T-helper 1 cell treated with Interleukin-12 subunit alpha and Interleukin-12 subunit beta and Interleukin-4 antibody, amounts not matched to agents 30 μg/mL and 1 μg/mL, for 36 hours (primary cell): Measurements from ENCODE around the gene GPR139.

Experiments
- H3K27ac Mint-ChIP-seq: one replicate; pipeline ENCODE4 v1.8.0; 2021; ENCODE audit warnings: mild to moderate bottlenecking, mixed read lengths
- H3K27me3 Mint-ChIP-seq: one replicate; pipeline ENCODE4 v1.8.0; 2021; ENCODE audit warnings: low read depth, mixed read lengths
- H3K36me3 Mint-ChIP-seq: one replicate; pipeline ENCODE4 v1.8.0; 2021; ENCODE audit warnings: low read depth, mixed read lengths
- H3K4me1 Mint-ChIP-seq: one replicate; pipeline ENCODE4 v1.8.0; 2021; ENCODE audit warnings: low read depth, mixed read lengths
- H3K4me3 Mint-ChIP-seq: one replicate; pipeline ENCODE4 v1.8.0; 2021; ENCODE audit warnings: mild to moderate bottlenecking, moderate library complexity, mixed read lengths
- H3K9me3 Mint-ChIP-seq: one replicate; pipeline ENCODE4 v1.8.0; 2021; ENCODE audit warnings: mixed read lengths

GPR139 gene

DNA sequence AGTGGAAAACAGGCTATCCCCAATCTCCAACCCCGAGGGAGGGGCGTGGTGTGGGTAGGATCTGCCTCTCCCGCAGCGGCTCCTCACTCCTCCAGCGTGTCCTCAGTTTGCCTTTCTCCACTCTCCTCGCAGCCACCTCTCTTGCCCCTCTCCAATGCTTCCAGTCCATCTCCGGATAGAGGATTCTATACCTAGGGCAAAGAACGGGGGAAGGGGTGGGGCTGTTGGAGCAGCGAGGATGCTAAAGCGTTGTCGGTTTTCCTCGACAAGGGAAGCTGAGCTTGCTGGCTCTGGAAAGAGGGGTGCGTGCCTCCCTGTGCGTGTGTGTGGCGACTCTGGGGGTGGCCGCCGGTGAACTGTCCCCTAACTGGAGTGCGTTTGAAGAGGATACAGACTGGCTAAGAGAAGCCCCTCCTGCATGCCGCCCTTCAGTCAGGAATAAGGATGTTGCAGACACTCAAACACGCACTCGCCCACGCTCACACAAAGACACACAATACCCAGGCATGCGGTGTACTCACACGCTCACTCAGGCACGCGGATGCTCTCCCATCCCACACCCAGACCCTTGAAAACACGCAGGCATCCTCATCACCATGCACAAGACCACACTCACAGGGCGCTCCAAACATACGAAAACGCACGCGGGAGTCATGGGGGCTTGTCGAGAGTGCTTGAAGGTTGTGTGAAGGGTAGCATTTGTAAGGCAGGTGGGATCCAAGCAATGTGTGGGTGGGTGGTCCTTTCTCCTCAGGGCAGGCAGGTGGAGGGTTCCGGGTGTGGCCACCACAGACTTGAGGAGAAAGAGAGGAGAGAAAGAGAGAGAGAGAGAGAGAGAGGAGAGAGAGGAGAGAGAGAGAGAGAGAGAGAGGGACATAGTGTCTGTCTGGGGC lies 655 bp upstream of the GPR139 start:
- Mint-ChIP-seq H3K4me1 (no peaks in the 10 kb centered on the region), H3K4me3 (no peak overlapping the region), H3K27ac (no peak overlapping the region), H3K36me3 (no peaks in the 10 kb centered on the region), H3K27me3 (peaks cover 33% of the 10 kb centered on the region), H3K9me3 (no peaks in the 10 kb centered on the region)

DNA sequence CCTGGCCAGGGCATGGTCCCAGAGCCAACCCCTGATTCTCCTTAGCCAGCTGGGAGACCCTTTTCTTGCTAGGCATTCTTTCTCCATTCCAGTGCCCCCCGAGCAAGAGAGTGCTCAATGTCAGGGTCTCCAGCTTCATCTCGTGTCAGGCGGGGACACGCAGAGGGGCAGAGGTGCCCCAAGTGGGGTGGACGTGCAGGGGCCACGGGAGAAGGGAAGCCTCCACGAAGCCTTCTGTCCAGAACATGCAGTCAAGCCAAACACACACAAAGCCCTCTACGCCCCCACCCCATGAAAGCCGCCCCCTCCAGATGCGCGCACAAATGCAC lies 852 bp downstream of the GPR139 start:
- Mint-ChIP-seq H3K9me3 (peaks cover 7% of the 10 kb centered on the region), H3K27ac (no peak overlapping the region), H3K4me1 (no peaks in the 10 kb centered on the region), H3K27me3 (peaks cover 33% of the 10 kb centered on the region), H3K4me3 (no peak overlapping the region), H3K36me3 (no peaks in the 10 kb centered on the region)

DNA sequence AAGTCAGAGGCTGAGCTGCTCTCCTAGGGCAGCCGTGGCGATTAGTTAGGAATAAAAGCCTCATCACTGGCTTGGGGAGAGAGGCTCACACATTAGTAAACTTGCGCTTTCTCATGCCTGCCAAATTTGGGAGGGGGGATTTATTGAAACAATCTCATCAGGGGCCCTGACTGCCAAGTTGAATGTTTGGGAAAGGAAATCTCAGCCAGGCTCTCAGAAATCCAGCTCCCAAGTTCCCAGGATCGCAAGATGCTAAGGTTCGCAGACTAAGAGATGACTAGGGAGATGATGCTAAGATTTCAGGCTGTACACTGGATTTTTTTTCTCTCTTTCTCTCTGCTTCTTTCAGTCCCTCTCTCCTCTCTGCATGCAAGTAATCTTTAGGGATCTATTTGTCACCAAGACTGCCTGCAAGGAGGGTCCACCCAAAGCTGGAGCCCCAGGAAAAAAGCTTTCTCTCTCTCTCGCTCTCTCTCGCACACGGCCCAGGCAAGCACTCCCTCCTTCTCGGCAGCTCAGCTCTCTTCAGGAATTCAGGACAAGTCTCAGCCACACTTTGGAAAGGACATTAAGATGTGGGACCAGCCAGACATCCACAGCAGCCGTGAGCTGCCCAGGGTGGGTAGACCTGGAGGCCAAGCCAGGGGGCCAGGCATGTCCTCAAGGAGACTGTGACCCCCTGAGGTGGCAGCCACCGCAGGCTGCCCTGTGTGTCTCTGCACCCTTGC lies 1.4 kb downstream of the GPR139 start:
- Mint-ChIP-seq H3K27ac (no peak overlapping the region), H3K4me1 (no peaks in the 10 kb centered on the region), H3K36me3 (no peaks in the 10 kb centered on the region), H3K4me3 (no peak overlapping the region), H3K9me3 (peaks cover 10% of the 10 kb centered on the region), H3K27me3 (peaks cover 33% of the 10 kb centered on the region)

DNA sequence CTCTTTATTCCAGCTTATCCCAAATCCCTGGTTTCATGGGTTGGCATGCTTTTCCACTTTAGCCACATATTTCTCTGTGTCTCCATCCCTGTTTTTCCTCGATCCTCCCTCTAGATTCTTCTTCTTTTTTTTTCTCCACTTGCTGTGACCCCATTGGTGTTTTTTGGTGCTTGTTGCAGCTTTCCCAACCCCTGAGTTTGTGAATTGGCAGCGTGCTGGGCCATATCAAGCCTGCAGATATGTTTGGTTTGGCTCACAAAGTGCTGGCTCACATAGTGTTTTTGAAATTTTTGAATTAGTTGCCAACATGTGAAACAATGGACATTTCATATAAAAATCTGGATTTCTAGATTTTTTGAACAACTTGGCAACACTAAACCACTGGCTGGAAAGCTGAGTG lies 8.8 kb downstream of the GPR139 start:
- H3K36me3 Mint-ChIP-seq, result no peaks in the 10 kb centered on the region
- H3K27ac Mint-ChIP-seq, result no peak overlapping the region
- H3K9me3 Mint-ChIP-seq, result peaks cover 10% of the 10 kb centered on the region
- no peaks in the 10 kb centered on the region for H3K27me3 Mint-ChIP-seq
- no peaks in the 10 kb centered on the region for H3K4me1 Mint-ChIP-seq
- no peak overlapping the region for H3K4me3 Mint-ChIP-seq

DNA sequence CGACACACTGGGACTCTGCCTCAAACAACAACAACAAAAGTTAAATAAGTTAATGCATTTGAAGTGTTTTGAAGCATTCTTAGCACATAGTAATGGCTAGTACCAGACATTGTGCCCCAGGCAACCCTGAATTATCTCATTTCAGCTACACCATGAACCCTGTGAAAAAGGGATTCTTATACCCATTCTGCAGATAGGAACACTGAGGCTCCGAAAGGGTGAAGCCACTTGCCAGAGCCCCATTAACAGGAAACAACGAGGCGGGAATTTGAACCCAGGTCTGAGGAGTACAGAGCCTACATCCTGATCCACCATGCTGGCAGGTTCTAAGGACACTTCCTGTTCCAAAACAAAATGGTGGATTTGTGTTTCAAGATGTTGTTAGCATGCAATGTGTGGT lies 9.2 kb downstream of the GPR139 start:
- Mint-ChIP-seq H3K36me3 (no peaks in the 10 kb centered on the region), H3K4me1 (no peaks in the 10 kb centered on the region), H3K27me3 (no peaks in the 10 kb centered on the region), H3K4me3 (no peak overlapping the region), H3K9me3 (peaks cover 10% of the 10 kb centered on the region), H3K27ac (no peak overlapping the region)

DNA sequence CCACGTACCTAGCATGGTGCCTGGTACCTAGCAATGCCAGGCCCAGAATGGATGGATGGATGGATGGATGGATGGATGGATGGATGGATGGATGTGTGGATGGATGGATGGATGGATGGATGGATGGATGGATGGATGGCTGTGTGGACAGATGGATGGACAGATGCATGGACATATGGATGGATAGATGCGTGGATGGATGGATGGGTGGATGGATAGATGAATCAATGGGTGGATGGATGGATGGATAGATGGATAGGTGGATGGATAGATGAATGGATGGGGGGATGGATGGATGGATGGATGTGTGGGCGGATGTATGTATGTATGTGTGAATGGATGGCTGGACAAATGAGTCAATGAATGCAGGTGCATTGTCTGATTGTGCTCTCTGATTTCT lies 12.6 kb downstream of the GPR139 start:
- Mint-ChIP-seq H3K4me3 (no peak overlapping the region), H3K27ac (no peak overlapping the region), H3K9me3 (no peaks in the 10 kb centered on the region), H3K36me3 (no peaks in the 10 kb centered on the region), H3K4me1 (no peaks in the 10 kb centered on the region), H3K27me3 (no peaks in the 10 kb centered on the region)

DNA sequence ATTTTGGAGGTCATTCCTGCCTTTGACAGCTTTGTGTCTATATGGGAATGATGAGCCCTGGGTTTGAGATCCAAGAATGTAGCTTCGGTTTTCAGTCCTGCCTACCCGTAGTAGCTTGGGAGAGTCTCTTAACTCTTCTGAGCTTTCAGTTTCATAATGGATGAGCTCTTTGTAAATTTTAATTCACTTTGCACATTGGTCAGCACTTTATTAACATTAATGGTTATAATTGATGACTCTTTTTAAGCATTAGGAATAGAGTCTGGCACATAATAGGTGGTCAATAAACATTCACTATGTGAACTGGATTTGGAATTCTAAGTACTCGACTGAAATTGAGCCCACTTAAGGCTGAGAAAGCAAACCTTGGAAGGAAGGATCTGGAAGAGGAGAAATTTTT lies 17.3 kb downstream of the GPR139 start:
- Mint-ChIP-seq H3K27ac (no peak overlapping the region), H3K4me1 (no peaks in the 10 kb centered on the region), H3K27me3 (no peaks in the 10 kb centered on the region), H3K9me3 (peaks cover 3% of the 10 kb centered on the region), H3K4me3 (no peak overlapping the region), H3K36me3 (no peaks in the 10 kb centered on the region)

DNA sequence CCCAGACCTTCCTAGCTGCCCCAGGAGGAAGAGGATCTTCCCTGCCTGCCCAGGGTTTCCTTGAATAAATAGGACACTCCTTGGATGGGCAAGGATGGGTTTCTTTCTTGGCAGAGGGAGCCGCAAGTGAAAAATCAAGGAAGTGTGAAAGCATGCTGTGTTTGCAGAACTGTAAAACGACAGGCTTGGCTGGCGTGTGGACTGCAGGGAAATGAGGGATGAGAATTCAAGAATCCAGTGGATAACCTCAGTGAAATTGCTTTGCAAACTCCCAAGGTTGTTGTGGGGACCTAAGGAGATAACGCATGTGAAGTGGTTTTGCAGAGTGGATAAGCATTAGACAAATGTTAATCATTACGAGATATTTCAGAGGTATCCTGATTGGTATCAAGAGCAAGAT lies 20.4 kb downstream of the GPR139 start:
- Mint-ChIP-seq H3K36me3 (no peaks in the 10 kb centered on the region), H3K4me1 (no peaks in the 10 kb centered on the region), H3K27ac (no peak overlapping the region), H3K27me3 (no peaks in the 10 kb centered on the region), H3K4me3 (no peak overlapping the region), H3K9me3 (peaks cover 3% of the 10 kb centered on the region)

DNA sequence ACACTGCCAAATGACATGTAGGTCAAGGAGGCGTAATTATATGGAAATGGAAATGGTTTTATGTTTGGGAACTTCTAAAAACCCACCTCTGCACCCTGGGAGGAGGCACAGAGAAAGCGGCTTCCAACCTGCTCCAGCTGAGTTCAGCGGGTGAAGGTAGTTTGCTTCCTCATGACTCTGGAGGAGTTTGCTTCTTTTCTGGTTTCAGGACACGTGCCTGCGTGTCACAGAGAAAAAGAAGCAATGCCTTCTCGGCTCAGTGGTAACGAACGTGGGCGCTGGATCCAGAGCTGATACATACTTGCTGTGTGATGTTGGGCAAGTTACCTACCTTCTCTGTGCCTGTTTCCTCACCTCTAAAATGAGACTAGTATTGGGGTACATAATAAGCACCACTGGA lies 22.1 kb downstream of the GPR139 start:
- Mint-ChIP-seq H3K36me3 (no peaks in the 10 kb centered on the region), H3K27me3 (no peaks in the 10 kb centered on the region)

DNA sequence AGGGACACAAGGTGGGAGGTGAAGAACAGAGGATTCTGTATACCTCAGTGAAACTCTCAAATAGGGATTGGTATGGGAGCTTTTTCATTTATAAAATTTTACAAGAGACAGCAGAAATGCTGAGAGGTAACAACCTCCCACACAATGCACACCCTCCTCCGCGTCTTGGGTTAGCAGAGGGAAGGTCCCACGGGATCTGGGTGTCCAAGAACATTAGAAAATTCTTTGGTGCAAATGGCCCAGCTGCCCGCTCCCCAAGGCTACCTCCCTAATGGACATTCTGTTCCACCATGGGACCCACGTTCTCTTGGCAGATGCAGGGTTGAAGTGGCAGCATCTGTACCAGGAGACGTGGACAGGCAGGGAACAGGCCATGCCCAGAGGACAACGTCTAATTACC lies 22.5 kb downstream of the GPR139 start:
- Mint-ChIP-seq H3K4me1 (no peaks in the 10 kb centered on the region), H3K9me3 (peaks cover 3% of the 10 kb centered on the region), H3K27ac (no peak overlapping the region), H3K27me3 (no peaks in the 10 kb centered on the region), H3K36me3 (no peaks in the 10 kb centered on the region), H3K4me3 (no peak overlapping the region)

More for the DNA sequence above, 22.1 kb downstream of the GPR139 start:
- Mint-ChIP-seq H3K4me3 (no peak overlapping the region), H3K27ac (no peak overlapping the region), H3K9me3 (peaks cover 3% of the 10 kb centered on the region), H3K4me1 (no peaks in the 10 kb centered on the region)

DNA sequence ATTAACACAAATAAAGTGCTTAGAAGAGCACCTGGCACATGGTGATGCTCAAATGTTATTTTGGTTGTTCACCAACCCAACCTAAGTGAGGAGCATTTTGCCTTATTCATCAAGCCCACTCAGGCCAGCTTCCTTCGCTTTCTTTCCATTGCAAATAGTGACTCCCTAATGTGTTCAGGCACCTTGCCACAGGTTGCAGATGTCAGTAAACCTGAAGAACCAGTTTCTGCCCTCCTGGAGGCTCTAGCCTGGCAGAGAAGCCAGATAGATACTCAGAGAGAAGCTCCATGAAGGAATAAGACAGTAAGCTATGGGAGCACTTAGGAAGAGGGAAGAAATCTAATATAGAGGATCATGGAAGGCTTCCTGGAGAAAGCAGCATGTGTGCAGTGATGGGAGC lies 23.9 kb downstream of the GPR139 start:
- no peaks in the 10 kb centered on the region for H3K4me1 Mint-ChIP-seq
- no peaks in the 10 kb centered on the region for H3K36me3 Mint-ChIP-seq
- no peaks in the 10 kb centered on the region for H3K27me3 Mint-ChIP-seq
- H3K27ac Mint-ChIP-seq, result no peak overlapping the region
- peaks cover 3% of the 10 kb centered on the region for H3K9me3 Mint-ChIP-seq
- no peak overlapping the region for H3K4me3 Mint-ChIP-seq

DNA sequence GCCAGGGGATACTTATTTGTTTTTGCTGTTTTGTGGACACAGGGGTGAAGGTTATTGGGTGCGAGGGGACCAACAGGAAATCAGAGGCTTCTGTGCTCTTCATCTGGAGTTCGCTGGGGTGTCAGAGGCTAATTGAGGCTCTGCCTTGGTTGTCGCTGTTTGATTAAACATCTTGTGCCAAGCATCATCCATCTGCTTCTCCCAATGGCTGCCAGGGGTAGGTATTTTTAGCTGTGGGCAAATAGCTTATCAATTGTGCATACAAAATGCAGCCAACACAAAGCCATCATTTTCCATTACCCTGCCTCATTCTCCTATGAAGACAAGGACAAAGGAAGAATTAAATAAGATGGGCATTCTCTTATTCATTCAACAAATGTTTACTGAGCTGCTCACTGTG lies 27.8 kb downstream of the GPR139 start:
- Mint-ChIP-seq H3K27me3 (no peaks in the 10 kb centered on the region), H3K4me3 (no peak overlapping the region), H3K4me1 (no peaks in the 10 kb centered on the region)

DNA sequence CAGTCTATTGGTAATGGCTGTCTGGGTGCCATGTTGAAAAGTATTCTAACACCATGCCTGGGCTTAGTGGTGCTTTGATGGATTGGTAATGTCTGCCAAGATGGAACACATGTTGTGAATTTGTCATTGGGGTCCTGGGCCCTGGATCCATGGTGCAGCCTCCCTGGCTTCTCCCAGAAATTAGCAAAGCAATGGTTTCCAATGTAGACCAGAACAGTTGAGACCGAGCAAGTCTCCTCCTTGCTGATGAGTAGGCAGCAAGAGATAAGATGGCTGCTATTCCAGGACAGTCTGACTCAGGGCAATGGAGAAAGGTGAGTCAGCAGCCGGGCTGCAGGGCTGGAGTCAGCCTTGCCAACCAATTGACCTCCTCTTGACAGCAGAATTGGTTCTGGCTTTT lies 30.8 kb downstream of the GPR139 start:
- no peaks in the 10 kb centered on the region for H3K27me3 Mint-ChIP-seq
- no peak overlapping the region for H3K27ac Mint-ChIP-seq
- no peaks in the 10 kb centered on the region for H3K4me1 Mint-ChIP-seq
- H3K4me3 Mint-ChIP-seq, result no peak overlapping the region
- H3K9me3 Mint-ChIP-seq, result no peaks in the 10 kb centered on the region
- no peaks in the 10 kb centered on the region for H3K36me3 Mint-ChIP-seq

More for the DNA sequence above, 27.8 kb downstream of the GPR139 start:
- Mint-ChIP-seq H3K27ac (no peak overlapping the region), H3K36me3 (no peaks in the 10 kb centered on the region), H3K9me3 (no peaks in the 10 kb centered on the region)

DNA sequence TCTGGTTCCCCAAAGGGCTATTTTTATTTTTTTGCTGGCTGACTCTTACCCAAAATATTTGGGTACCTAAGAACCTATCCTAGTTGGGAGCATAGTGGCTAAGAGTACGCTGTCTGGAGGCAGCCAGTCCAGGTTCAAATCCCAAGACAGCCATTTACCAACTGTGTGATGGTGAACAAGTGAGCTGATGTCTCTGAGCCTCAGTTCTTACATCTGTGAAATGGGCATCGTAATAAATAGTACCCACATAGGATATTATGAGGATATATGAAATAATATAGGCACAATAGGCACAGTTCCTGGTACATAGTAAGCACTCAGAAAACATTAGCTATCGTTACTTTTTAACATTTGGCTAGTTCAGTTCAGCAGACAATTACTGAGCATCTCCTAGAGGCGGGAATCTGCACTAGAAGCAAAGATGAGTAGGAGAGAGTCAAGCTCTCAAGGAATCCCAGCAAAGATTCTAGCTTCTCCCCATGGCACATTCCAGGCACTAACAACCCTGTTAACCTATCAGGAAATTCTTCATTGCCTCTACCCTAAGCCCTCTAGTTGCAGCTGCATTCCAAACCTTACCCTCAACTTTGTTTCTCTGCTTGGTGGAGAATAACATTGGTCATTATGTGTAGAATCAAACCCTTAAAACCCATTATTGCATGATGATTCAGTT lies 31.6 kb downstream of the GPR139 start:
- Mint-ChIP-seq H3K4me1 (no peaks in the 10 kb centered on the region), H3K27me3 (no peaks in the 10 kb centered on the region), H3K36me3 (no peaks in the 10 kb centered on the region), H3K9me3 (no peaks in the 10 kb centered on the region), H3K4me3 (no peak overlapping the region), H3K27ac (no peak overlapping the region)

DNA sequence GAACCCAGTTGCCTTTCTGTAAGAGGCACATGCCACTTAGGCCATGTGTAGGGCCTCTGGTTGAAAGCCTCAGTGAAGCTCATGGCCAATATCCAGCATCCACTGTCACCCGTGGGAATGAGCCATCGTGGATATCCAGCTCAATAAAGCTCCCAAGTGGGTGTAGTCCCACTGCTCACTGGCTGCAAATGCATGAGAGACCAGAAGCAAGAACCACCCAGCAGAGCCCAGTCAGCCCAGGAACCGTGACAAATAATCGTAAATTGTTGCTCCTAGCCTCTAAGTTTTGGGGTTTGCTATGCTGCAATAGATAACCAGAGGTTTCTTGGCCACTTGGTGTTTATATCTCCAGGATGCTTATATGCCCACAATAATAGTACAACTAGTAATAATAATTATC lies 33.7 kb downstream of the GPR139 start:
- Mint-ChIP-seq H3K4me1 (no peaks in the 10 kb centered on the region), H3K27me3 (no peaks in the 10 kb centered on the region), H3K4me3 (no peak overlapping the region), H3K9me3 (peaks cover 7% of the 10 kb centered on the region), H3K36me3 (no peaks in the 10 kb centered on the region), H3K27ac (no peak overlapping the region)
